OCI-LY7 (cell line): ENCODE measurements around the gene CFAP99.

Experiments used
- CTCF ChIP-seq: fragments of 200-600 bp; sonication (generic); conservative IDR thresholded peaks from 2 replicates; pipeline ENCODE4 v1.5.1; 2014; ENCODE audit warnings: mild to moderate bottlenecking, antibody characterized with exemption, low read length, moderate library complexity, mixed read lengths
- EZH2phosphoT487 ChIP-seq: fragments of 200-600 bp; sonication (generic); IDR thresholded peaks from 2 replicates; pipeline ENCODE4 v1.6.1; 2018; ENCODE audit warnings: low read depth, borderline replicate concordance, mild to moderate bottlenecking, mixed run types, antibody characterized with exemption, low read length, moderate library complexity, mixed read lengths

GRCh38 chr4:2510351-2511259 lies 91.8 kb downstream of the CFAP99 start:
- no peak for TF ChIP-seq EZH2phosphoT487
- no peak for TF ChIP-seq CTCF
